Transverse colon (tissue), 4 donors: ENCODE data around the gene CLDN22. TPM values are rescaled to one million over a fixed set of nuclear protein-coding genes. Genes with fewer than 3 reads are reported as not detected.

Experiments
- DNase-seq: peaks from one replicate; pipeline ENCODE4 v3.0.0-alpha.2; 2019
- H3K27ac ChIP-seq, 4 donors: fragments of 200-600 bp; sonication (generic); 2 replicates each; pipeline ENCODE4 v1.5.1; 2016 to 2018; ENCODE audit warnings: inconsistent platforms in 4 of 4
- H3K27me3 ChIP-seq: fragments of 200-600 bp; sonication (generic); 2 replicates; pipeline ENCODE4 v1.5.1; 2017; ENCODE audit warnings: inconsistent platforms
- H3K36me3 ChIP-seq, 4 donors: fragments of 200-600 bp; sonication (generic); 2 replicates each; pipeline ENCODE4 v1.5.1; 2017 to 2019; ENCODE audit warnings: inconsistent platforms in 4 of 4
- H3K4me1 ChIP-seq, 4 donors: fragments of 200-600 bp; sonication (generic); 2 replicates each; pipeline ENCODE4 v1.5.1; 2017 to 2020; ENCODE audit warnings: inconsistent platforms in 4 of 4
- H3K4me3 ChIP-seq, 4 donors: fragments of 200-600 bp; sonication (generic); 1 replicate in 1 of 4; 2 replicates in 3 of 4; pipeline versions ENCODE4 v1.5.1 to v1.6.1; 2017 to 2019; ENCODE audit warnings: inconsistent platforms in 4 of 4
- H3K9me3 ChIP-seq, 2 donors: fragments of 200-600 bp; sonication (generic); 2 replicates each; pipeline ENCODE4 v1.5.1; 2017 to 2019; ENCODE audit warnings: inconsistent platforms in 2 of 2
- CTCF ChIP-seq, 5 experiments: fragments of 200-600 bp in 3 of 5; fragments of 450-650 bp in 2 of 5; sonication (generic) in 3 of 5; IDR thresholded peaks; 1 replicate in 2 of 5; 2 replicates in 3 of 5; pipeline ENCODE4 v1.5.1; 2016 to 2017; ENCODE audit warnings: antibody characterized with exemption in 5 of 5, inconsistent platforms in 3 of 5, mild to moderate bottlenecking in 2 of 5, moderate library complexity in 1 of 5
- EP300 ChIP-seq: sonication (generic); formaldehyde crosslinking; IDR thresholded peaks from one replicate; pipeline ENCODE4 v1.6.1; 2017; ENCODE audit warnings: antibody characterized with exemption, low read depth
- POLR2A ChIP-seq: fragments of 450-650 bp; IDR thresholded peaks from one replicate; pipeline ENCODE4 v1.6.1; 2016; ENCODE audit warnings: antibody characterized with exemption, mild to moderate bottlenecking, moderate library complexity
- POLR2AphosphoS5 ChIP-seq, 3 donors: sonication (generic); formaldehyde crosslinking; IDR thresholded peaks; one replicate each; pipeline ENCODE4 v1.6.1; 2016; ENCODE audit warnings: antibody characterized with exemption in 3 of 3
- WGBS, 2 donors: methylation state at CpG; one replicate each; pipeline ENCODE4 v1.1.5; 2018; ENCODE audit warnings: low coverage in 1 of 2; 5-methylcytosine and 5-hydroxymethylcytosine counted together
- in situ Hi-C, 4 donors: fragments of 200-750 bp; cut with MboI; loops; one replicate each; pipeline versions ENCODE4 v1.15.0 to v1.15.1; 2017; ENCODE audit warnings: low sequenced_read_pairs in 3 of 4, low pct_ligation_motif_present in 1 of 4, low pct_unique_long_range_greater_than_20kb in 1 of 4
- intact Hi-C: fragments of 100-400 bp; cut with DNase I; formaldehyde crosslinking; loops from one replicate; pipeline ENCODE4 v1.15.1; 2023; ENCODE audit warnings: low total_unique reads
- total RNA-seq, 4 donors: library from RNA; depleted of rRNA; stranded (reverse); fragments of >200 nt; gene quantifications; one replicate each; pipeline ENCODE4 v1.1.0, GENCODE V29; 2016

The CLDN22 gene
- total RNA-seq, 4 donors from 2014 or later, result not detected

- no peaks in the 10 kb centered on the region for H3K27me3 ChIP-seq
- TF ChIP-seq POLR2A, result no peak
- no peak for TF ChIP-seq POLR2AphosphoS5 (IDR thresholded peaks at IDR 0.05)
- TF ChIP-seq CTCF (IDR thresholded peaks at IDR 0.05), result no peak
- no peak for TF ChIP-seq EP300
- intact Hi-C loops, result no loop called here
Observed at GRCh38 chr4:183321079-183321478, 1.0 kb upstream of the CLDN22 start.

GRCh38 chr4:183318656-183319055, 1.4 kb downstream of the CLDN22 start:
- H3K27me3 ChIP-seq, result no peaks in the 10 kb centered on the region
- intact Hi-C loops (no loop called here), in situ Hi-C loops (no loop called here)
- 81 to 96% methylated on average over 5 to 10 of the region's 10 CpGs for WGBS, 2 donors
- DNase-seq, result no peak
- no peaks in the 10 kb centered on the region for H3K9me3 ChIP-seq
- H3K27ac ChIP-seq, result no peak overlapping the region
- no peak for TF ChIP-seq POLR2AphosphoS5 (IDR thresholded peaks at IDR 0.05)
- TF ChIP-seq EP300, result no peak
- no peak for TF ChIP-seq POLR2A
- H3K4me1 ChIP-seq, result no peaks in the 10 kb centered on the region
- H3K4me3 ChIP-seq, result no peak overlapping the region
- H3K36me3 ChIP-seq, result no peaks in the 10 kb centered on the region

More at GRCh38 chr4:183321079-183321478, 1.0 kb upstream of the CLDN22 start:
- no peaks in the 10 kb centered on the region for H3K4me1 ChIP-seq
- DNase-seq, result no peak
- no peak overlapping the region for H3K4me3 ChIP-seq
- H3K27ac ChIP-seq, result no peak overlapping the region
- no peaks in the 10 kb centered on the region for H3K9me3 ChIP-seq
- no peaks in the 10 kb centered on the region for H3K36me3 ChIP-seq
- 66 to 73% methylated on average over 2 of the region's 2 CpGs for WGBS, 2 donors
- in situ Hi-C loops, result no loop called here

GRCh38 chr4:183314806-183315205, 5.3 kb downstream of the CLDN22 start:
- intact Hi-C loops (no loop called here), in situ Hi-C loops (no loop called here)
- Histone ChIP-seq H3K27me3 (no peaks in the 10 kb centered on the region), H3K27ac (no peak overlapping the region), H3K4me3 (no peak overlapping the region), H3K9me3 (no peaks in the 10 kb centered on the region), H3K36me3 (no peaks in the 10 kb centered on the region), H3K4me1 (no peaks in the 10 kb centered on the region)
- no peak for DNase-seq
- WGBS, 2 donors, result 89 to 96% methylated on average over 5 to 9 of the region's 9 CpGs
- TF ChIP-seq POLR2A, result no peak
- no peak for TF ChIP-seq CTCF (IDR thresholded peaks at IDR 0.05)
- no peak for TF ChIP-seq POLR2AphosphoS5 (IDR thresholded peaks at IDR 0.05)
- TF ChIP-seq EP300, result no peak

- H3K27ac ChIP-seq, result no peak overlapping the region
- DNase-seq, result no peak
- in situ Hi-C loops, result no loop called here
- no peaks in the 10 kb centered on the region for H3K36me3 ChIP-seq
- intact Hi-C loops, result no loop called here
- WGBS, 2 donors, result 91% methylated on average over 15 of the region's 15 CpGs; no CpG with 5 or more reads in 1 of the 2 donors
- no peaks in the 10 kb centered on the region for H3K27me3 ChIP-seq
- TF ChIP-seq CTCF (IDR thresholded peaks at IDR 0.05) (no peak), POLR2A (no peak)
- H3K9me3 ChIP-seq, result no peaks in the 10 kb centered on the region
- no peaks in the 10 kb centered on the region for H3K4me1 ChIP-seq
- no peak overlapping the region for H3K4me3 ChIP-seq
Observed at GRCh38 chr4:183314336-183314735, 5.7 kb downstream of the CLDN22 start.

GRCh38 chr4:183312841-183313240, 7.2 kb downstream of the CLDN22 start:
- no peaks in the 10 kb centered on the region for H3K27me3 ChIP-seq
- no peaks in the 10 kb centered on the region for H3K4me1 ChIP-seq
- TF ChIP-seq POLR2AphosphoS5 (IDR thresholded peaks at IDR 0.05), result no peak
- TF ChIP-seq CTCF (IDR thresholded peaks at IDR 0.05), result no peak
- TF ChIP-seq EP300, result no peak
- no peak for TF ChIP-seq POLR2A
- WGBS, 2 donors, result 62 to 77% methylated on average over 3 to 5 of the region's 5 CpGs
- in situ Hi-C loops (no loop called here), intact Hi-C loops (no loop called here)
- DNase-seq, result no peak
- H3K27ac ChIP-seq, result no peak overlapping the region
- no peaks in the 10 kb centered on the region for H3K9me3 ChIP-seq
- H3K4me3 ChIP-seq, result no peak overlapping the region
- no peaks in the 10 kb centered on the region for H3K36me3 ChIP-seq
